Embryonic facial prominence (tissue), 1 donor: ENCODE data around the gene RNGTT.

Source experiments
- DNase-seq: peaks from one replicate; pipeline ENCODE4 v3.0.0-alpha.2; 2016; ENCODE audit errors: extremely low spot score

RNGTT gene

GRCh38 chr6:88588938-88589337, 374.5 kb downstream of the RNGTT start:
- DNase-seq: no peak

- no peak for DNase-seq
These were observed 376.3 kb downstream of the RNGTT start for GRCh38 chr6:88587150-88587520.

- no peak for DNase-seq
These were observed 376.9 kb downstream of the RNGTT start for GRCh38 chr6:88586371-88587149.

- DNase-seq: no peak
These were observed 378.1 kb downstream of the RNGTT start for GRCh38 chr6:88585276-88585692.

GRCh38 chr6:88584581-88585275, 378.7 kb downstream of the RNGTT start:
- no peak for DNase-seq

GRCh38 chr6:88577461-88577860, 386.0 kb downstream of the RNGTT start:
- no peak for DNase-seq

- no peak for DNase-seq
These were observed 387.9 kb downstream of the RNGTT start for GRCh38 chr6:88575536-88575935.

GRCh38 chr6:88574651-88575050, 388.8 kb downstream of the RNGTT start:
- DNase-seq: no peak

GRCh38 chr6:88574031-88574430, 389.4 kb downstream of the RNGTT start:
- DNase-seq: no peak

- no peak for DNase-seq
These were observed 389.9 kb downstream of the RNGTT start for GRCh38 chr6:88573561-88573960.

- no peak for DNase-seq
These were observed 390.8 kb downstream of the RNGTT start for GRCh38 chr6:88572449-88573139.

- no peak for DNase-seq
These were observed 393.5 kb downstream of the RNGTT start for GRCh38 chr6:88569959-88570358.

GRCh38 chr6:88567696-88568095, 395.7 kb downstream of the RNGTT start:
- no peak for DNase-seq

GRCh38 chr6:88566746-88567534, 396.5 kb downstream of the RNGTT start:
- no peak for DNase-seq

- no peak for DNase-seq
These were observed 397.6 kb downstream of the RNGTT start for GRCh38 chr6:88565836-88566235.

GRCh38 chr6:88565409-88565811, 398.0 kb downstream of the RNGTT start:
- no peak for DNase-seq

- DNase-seq: no peak
These were observed 400.2 kb downstream of the RNGTT start for GRCh38 chr6:88563277-88563625.

GRCh38 chr6:88562353-88563276, 400.8 kb downstream of the RNGTT start:
- no peak for DNase-seq

GRCh38 chr6:88561954-88562315, 401.5 kb downstream of the RNGTT start:
- DNase-seq: no peak

- DNase-seq: no peak
These were observed 402.1 kb downstream of the RNGTT start for GRCh38 chr6:88561034-88561953.
